Activated naive CD8-positive, alpha-beta T cell treated with anti-CD3 and anti-CD28 coated beads, Interleukin-2, amount 50 U/mL, for 24 hours (primary cell): ENCODE measurements around the gene VEGFB.

Experiments used
- ATAC-seq: fragments of 150-1000 bp; cut with Tn5 transposase; one replicate; pipeline ENCODE4 v1.10.0; 2021
- DNase-seq: peaks from one replicate; pipeline ENCODE4 v3.0.0; 2021
- H3K27ac Mint-ChIP-seq: one replicate; pipeline ENCODE4 v1.8.0; 2021; ENCODE audit warnings: mild to moderate bottlenecking, mixed read lengths
- H3K27me3 Mint-ChIP-seq: one replicate; pipeline ENCODE4 v1.8.0; 2021; ENCODE audit warnings: mixed read lengths
- H3K36me3 Mint-ChIP-seq: one replicate; pipeline ENCODE4 v1.8.0; 2021; ENCODE audit warnings: low read depth, mixed read lengths
- H3K4me1 Mint-ChIP-seq: one replicate; pipeline ENCODE4 v1.8.0; 2021; ENCODE audit warnings: mixed read lengths
- H3K4me3 Mint-ChIP-seq: one replicate; pipeline ENCODE4 v1.8.0; 2021; ENCODE audit warnings: mild to moderate bottlenecking, moderate library complexity, mixed read lengths
- H3K9me3 Mint-ChIP-seq: one replicate; pipeline ENCODE4 v1.8.0; 2021; ENCODE audit warnings: mixed read lengths

VEGFB gene

DNA sequence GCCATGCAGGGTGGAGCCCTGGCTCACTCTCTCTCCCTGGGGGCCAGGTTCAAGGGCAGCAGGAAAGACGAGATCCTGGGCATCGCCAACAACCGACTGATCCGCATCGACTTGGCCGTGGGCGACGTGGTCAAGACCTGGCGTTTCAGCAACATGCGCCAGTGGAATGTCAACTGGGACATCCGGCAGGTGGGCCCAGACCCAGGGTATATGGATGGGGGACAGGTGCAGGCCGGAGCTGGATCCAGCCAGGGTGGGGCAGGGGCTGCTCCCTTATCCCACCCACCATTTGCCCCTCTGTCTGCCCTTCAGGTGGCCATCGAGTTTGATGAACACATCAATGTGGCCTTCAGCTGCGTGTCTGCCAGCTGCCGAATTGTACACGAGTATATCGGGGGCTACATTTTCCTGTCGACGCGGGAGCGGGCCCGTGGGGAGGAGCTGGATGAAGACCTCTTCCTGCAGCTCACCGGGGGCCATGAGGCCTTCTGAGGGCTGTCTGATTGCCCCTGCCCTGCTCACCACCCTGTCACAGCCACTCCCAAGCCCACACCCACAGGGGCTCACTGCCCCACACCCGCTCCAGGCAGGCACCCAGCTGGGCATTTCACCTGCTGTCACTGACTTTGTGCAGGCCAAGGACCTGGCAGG is 11.3 kb upstream of the VEGFB start:
- no peak overlapping the region for H3K4me3 Mint-ChIP-seq

DNA sequence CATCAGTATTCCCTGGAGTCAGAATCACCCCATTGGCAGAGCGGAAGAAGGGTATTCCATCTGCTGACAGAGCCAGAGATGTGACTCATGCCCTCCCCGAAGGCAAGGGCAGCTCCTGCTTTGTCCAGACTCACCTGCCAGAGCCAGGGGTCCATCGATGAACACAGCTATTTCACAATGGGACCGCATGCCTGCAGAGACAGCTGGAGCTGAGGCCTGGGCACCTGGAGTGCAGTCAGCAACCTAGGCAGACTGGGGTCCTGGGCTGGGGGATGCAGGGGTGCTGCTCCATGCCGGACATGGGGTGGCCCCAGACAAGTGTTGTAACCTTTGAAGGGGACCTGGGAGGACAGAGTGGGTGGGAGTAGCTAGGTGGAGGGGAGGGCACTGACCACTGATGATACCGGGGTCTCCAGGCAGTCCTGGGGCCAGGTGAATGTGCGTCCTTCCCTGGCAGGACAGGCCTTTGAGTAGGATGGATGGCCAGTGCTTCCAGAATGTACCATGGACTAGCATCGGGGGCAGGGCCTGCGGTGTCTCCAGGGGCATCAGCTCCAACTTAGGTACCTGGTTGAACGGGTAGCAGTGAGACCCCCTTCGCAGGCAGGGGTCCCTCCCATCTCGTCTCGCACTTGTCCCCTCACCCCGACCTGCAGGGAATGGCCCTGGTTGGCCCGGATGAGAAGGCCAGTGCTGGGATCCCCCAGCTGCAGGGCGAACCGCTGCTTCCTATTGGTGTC is 10.1 kb upstream of the VEGFB start:
- Mint-ChIP-seq H3K27ac (peak overlapping the region; percentile 67), H3K27me3 (no peaks in the 10 kb centered on the region)

More for the DNA sequence above, 11.3 kb upstream of the VEGFB start:
- no peaks in the 10 kb centered on the region for H3K27me3 Mint-ChIP-seq
- no peak overlapping the region for H3K27ac Mint-ChIP-seq
- ATAC-seq, result no peak
- no peaks in the 10 kb centered on the region for H3K9me3 Mint-ChIP-seq
- peaks cover 20% of the 10 kb centered on the region for H3K36me3 Mint-ChIP-seq
- peaks cover 26% of the 10 kb centered on the region for H3K4me1 Mint-ChIP-seq
- DNase-seq, result no peak

DNA sequence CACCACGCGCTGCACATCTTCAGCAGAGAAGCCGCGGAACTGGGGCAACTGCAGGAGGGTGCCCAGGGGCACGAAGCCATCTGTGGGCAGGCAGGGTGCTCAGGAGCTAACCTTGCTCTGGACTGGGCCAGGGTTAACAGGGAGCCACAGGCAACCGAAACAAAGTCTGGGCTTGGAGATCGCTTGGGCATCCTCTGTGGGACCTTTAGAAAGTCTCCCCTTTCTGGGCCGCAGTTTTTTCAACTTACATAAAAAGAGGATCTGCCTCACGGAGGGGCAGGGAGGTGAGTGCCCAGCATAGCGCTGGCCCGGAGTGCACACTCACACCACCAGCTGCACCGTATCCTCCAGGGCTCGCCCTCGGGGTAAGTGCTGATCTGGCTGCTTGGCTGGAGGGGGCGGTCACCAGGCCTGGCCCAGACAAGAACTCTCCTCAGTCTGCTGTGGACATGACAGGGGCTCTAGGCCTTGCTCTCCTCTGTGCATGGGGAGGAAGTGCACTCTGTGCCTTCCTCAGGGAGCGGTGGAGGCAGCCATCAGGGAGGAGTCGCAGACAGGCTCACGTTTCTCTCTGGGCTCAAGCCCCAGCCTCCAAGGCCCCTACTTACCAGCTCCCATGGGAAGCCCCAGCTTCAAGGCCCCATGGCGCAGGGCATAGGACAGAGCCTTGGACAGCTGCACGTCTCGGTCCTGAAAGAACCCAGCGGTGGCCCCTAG is 9.3 kb upstream of the VEGFB start:
- Mint-ChIP-seq H3K4me1 (peaks cover 41% of the 10 kb centered on the region), H3K27ac (peak overlapping the region; percentile 81), H3K9me3 (no peaks in the 10 kb centered on the region), H3K27me3 (no peaks in the 10 kb centered on the region), H3K4me3 (peak overlapping the region; percentile 83), H3K36me3 (peaks cover 11% of the 10 kb centered on the region)
- ATAC-seq (peak; percentile 1), DNase-seq (no peak)

More for the DNA sequence above, 10.1 kb upstream of the VEGFB start:
- H3K36me3 Mint-ChIP-seq, result peaks cover 12% of the 10 kb centered on the region
- ATAC-seq (no peak), DNase-seq (no peak)
- peaks cover 35% of the 10 kb centered on the region for H3K4me1 Mint-ChIP-seq
- H3K4me3 Mint-ChIP-seq, result peak overlapping the region; percentile 83
- no peaks in the 10 kb centered on the region for H3K9me3 Mint-ChIP-seq

DNA sequence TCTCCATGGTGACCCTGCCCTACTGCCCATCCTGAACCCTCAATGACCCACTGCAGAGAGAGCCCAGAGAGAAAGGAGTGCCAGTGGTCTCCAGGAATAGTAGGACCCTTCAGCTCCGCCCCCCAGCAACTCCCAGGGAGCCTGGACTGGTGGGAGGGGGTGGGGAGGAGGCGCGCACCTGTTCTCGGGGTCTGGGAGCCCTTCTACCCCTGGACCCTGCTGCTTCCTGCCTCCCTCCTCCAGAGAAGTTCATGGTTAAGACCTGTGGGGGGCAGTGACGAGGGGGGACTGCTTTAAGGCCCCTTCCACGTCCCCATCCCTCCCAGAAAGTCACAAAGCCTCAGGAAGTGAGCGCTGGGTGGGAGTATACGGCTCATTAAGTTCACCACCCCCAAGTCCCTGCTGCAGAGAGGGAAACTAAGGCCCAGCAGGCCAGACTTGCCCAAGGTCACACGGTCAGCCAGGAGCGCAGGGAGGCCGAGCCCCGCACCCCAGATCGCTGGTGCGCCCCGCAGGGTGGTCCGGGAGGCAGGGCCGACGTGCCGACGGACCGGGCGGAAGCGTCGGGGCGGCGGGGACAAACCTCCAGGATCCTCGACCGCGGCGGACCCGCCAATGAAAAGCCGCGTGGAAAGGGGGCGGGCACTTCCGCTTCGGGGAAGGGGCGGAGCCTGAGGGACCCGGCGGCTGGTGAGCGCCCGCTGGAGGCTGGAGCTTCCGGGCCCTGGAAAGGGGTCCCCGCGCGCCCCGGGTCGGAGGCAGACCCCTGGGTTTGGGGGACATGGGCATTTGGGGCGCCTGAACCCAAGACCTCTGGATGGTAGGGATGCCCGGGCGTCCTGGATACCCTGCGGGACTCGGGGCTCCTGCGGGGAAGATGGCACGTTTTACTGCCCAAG is 8.5 kb upstream of the VEGFB start, which contains the start of the genes NUDT22 and TRPT1:
Gene NUDT22 (plus strand): TSS at position 667 of the 899 bp plus-strand sequence. CDS start 379 bp downstream, outside the sequence.
Gene TRPT1 (minus strand): TSS at position 579 of the 899 bp plus-strand sequence. CDS start 326 bp downstream, at position 253.
- H3K36me3 Mint-ChIP-seq, result peaks cover 10% of the 10 kb centered on the region
- peak within 1 kb of the TSS; percentile 83 for H3K4me3 Mint-ChIP-seq
- H3K27ac Mint-ChIP-seq, result peak within 1 kb of the TSS; percentile 81
- peaks cover 44% of the 10 kb centered on the region for H3K4me1 Mint-ChIP-seq
- ATAC-seq (peak; percentile 63), DNase-seq (peak; percentile 97)
- no peaks in the 10 kb centered on the region for H3K27me3 Mint-ChIP-seq
- no peaks in the 10 kb centered on the region for H3K9me3 Mint-ChIP-seq

DNA sequence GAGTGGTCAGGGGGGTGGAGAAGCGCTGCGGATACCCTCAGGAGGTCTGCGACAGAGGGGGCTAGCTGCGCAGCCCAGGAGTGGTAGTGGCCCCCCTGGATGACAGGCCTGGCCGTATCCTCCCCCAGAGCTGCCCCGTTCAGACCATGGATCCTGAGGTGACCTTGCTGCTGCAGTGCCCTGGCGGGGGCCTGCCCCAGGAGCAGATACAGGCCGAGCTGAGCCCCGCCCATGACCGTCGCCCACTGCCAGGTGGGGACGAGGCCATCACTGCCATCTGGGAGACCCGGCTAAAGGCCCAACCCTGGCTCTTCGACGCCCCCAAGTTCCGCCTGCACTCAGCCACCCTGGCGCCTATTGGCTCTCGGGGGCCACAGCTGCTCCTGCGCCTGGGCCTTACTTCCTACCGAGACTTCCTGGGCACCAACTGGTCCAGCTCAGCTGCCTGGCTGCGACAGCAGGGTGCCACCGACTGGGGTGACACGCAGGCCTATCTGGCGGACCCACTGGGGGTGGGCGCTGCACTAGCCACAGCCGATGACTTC is 7.8 kb upstream of the VEGFB start:
- Mint-ChIP-seq H3K27me3 (no peaks in the 10 kb centered on the region), H3K4me1 (peaks cover 50% of the 10 kb centered on the region), H3K4me3 (peak overlapping the region; percentile 83), H3K36me3 (peaks cover 5% of the 10 kb centered on the region), H3K9me3 (no peaks in the 10 kb centered on the region), H3K27ac (peak overlapping the region; percentile 78)
- ATAC-seq (peak; percentile 50), DNase-seq (peak; percentile 74)

DNA sequence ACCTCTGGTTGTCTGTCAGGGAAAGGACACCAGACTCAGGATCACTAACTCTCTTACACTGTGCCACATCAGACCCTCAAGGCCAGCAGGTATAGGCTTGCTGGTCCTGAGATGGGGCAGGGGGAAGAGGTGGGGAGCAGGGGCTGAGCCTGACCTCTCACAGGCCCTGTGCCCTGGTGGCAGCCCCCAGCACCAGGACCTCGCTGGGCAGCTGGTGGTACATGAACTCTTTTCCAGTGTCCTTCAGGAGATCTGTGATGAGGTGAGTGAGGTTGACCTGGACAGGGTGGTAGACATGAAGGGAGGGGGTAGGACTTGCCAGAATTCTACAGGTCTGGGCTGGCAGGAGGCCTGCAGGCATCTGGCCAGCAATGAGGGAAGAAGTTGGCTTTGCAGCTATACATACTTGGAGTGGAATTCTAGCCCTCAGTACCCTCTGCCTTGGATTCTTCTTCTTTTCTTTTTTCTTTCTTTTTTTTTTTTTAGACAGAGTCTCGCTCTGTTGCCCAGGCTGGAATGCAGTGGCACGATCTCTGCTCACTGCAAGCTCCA is 6.9 kb upstream of the VEGFB start:
- Mint-ChIP-seq H3K27me3 (no peaks in the 10 kb centered on the region), H3K4me1 (peaks cover 57% of the 10 kb centered on the region), H3K27ac (peak overlapping the region; percentile 78), H3K4me3 (peak overlapping the region; percentile 83), H3K36me3 (peaks cover 2% of the 10 kb centered on the region), H3K9me3 (no peaks in the 10 kb centered on the region)
- ATAC-seq (no peak), DNase-seq (no peak)

DNA sequence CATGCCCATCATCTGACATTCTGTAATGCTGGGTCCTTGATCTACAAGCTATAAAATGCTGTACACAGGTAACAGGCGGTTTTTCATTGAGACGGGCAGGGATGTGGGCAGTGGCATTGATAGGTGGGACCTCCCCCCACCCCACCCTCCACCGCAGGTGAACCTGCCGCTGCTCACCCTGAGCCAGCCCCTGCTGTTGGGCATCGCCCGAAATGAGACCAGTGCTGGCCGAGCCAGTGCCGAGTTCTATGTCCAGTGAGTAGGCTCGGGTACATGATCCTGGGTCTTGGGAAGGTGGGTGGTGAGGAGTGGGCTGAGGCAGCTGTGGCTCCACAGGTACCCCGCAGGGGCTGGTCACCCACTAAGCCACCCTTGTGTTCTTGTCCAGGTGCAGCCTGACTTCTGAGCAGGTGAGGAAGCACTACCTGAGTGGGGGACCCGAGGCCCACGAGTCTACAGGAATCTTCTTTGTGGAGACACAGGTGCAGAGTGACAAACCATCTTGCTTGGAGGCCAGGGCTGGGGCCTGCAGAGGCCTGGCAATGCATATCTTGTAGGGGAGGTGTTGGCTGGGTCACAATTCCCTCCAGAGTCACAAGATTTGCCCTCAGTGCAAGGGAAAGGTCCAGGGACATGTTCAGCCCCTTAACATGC is 5.2 kb upstream of the VEGFB start:
- H3K27me3 Mint-ChIP-seq, result no peaks in the 10 kb centered on the region
- peaks cover 61% of the 10 kb centered on the region for H3K4me1 Mint-ChIP-seq
- peak overlapping the region; percentile 42 for H3K27ac Mint-ChIP-seq
- H3K9me3 Mint-ChIP-seq, result no peaks in the 10 kb centered on the region
- peak overlapping the region; percentile 81 for H3K4me3 Mint-ChIP-seq
- ATAC-seq (no peak), DNase-seq (no peak)
- peaks cover 2% of the 10 kb centered on the region for H3K36me3 Mint-ChIP-seq

DNA sequence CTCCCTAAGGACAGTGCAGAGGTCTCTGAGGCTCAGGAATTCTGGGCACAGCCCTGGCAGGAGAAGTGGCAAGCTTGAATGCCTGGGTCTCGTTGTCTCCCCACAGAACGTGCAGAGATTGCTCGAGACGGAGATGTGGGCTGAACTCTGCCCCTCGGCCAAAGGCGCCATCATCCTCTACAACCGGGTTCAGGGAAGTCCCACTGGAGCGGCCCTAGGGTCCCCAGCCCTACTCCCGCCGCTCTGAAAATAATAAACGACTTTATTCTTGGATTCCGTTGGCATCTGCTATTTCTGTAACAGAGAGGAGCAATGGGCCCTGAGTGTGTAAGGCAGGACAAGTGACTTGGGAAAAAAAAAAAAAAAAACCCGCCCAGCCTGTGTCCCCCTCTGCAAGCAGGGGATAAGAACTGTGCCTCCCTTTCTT is 4.6 kb upstream of the VEGFB start:
- no peaks in the 10 kb centered on the region for H3K9me3 Mint-ChIP-seq
- H3K27me3 Mint-ChIP-seq, result no peaks in the 10 kb centered on the region
- H3K36me3 Mint-ChIP-seq, result peaks cover 2% of the 10 kb centered on the region
- peak overlapping the region; percentile 42 for H3K27ac Mint-ChIP-seq
- no peak for ATAC-seq
- DNase-seq, result no peak
- H3K4me1 Mint-ChIP-seq, result peaks cover 59% of the 10 kb centered on the region
- peak overlapping the region; percentile 81 for H3K4me3 Mint-ChIP-seq

DNA sequence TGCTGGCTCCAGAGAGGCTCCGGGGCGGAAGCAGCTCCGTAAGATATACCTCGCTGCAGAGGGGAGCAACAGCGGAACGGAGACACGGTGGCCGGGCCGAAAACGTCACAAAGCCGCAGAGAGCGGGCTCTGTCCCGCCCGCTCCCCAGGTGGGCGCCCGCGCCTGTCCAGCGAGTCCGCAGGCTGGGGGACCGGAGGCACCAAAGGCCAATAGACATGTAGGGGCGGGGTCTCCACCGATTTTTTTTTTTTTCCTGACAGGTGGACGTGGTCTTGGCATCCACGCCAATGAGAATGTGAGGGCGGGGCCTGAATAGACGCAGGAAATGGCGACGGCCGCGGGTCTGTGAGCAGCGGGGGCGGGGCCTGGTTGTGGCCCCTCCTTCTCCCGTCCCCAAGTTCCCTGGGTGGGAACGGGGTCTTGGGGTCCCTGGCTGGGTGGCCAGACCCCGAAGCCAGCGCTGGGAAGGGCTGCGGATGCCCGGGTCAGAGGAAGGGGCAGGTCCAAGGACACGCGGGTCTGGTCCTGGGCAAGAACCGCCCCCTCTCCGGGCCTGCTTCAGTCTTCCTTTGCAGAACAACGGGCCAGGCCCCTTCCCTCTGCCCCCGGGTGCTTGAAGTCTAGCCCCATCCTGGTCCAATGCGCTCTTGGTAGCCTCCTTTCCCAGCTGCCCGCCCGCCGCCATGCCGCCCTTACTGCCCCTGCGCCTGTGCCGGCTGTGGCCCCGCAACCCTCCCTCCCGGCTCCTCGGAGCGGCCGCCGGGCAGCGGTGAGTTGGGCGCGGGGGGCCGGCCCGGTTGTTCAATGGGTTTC is 4.0 kb upstream of the VEGFB start, which contains the start of gene DNAJC4:
Gene DNAJC4 (plus strand): TSS at position 378 of the 814 bp plus-strand sequence. CDS start 307 bp downstream, at position 685.
- peak; percentile 35 for ATAC-seq
- Mint-ChIP-seq H3K4me3 (peak within 1 kb of the TSS; percentile 81), H3K4me1 (peaks cover 57% of the 10 kb centered on the region)

DNA sequence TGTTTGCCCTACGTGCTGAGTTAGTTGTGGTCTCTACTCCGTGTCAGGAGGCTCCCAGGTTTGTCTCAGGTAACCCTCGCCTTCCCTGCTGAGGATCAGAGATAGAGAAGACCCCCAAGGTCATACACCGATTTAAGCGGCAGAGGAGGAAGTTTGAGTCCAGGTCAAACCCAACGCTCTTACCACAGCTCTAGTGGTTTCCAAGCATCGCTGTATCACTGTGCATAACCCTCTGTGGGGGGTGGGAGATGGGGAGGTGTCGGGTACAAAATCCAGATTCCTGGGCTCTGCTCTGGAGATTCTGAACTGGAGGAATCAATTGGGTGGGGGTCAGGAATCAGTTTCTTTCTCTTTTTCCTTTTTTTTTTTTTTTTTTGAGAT is 3.4 kb upstream of the VEGFB start:
- Mint-ChIP-seq H3K36me3 (peaks cover 2% of the 10 kb centered on the region), H3K4me3 (peak overlapping the region; percentile 81), H3K9me3 (no peaks in the 10 kb centered on the region), H3K4me1 (peaks cover 59% of the 10 kb centered on the region), H3K27me3 (no peaks in the 10 kb centered on the region), H3K27ac (peak overlapping the region; percentile 69)
- DNase-seq, result no peak
- ATAC-seq, result no peak

More for the DNA sequence above, 4.0 kb upstream of the VEGFB start, which contains the start of gene DNAJC4:
- Mint-ChIP-seq H3K36me3 (peaks cover 2% of the 10 kb centered on the region), H3K27me3 (no peaks in the 10 kb centered on the region), H3K27ac (peak within 1 kb of the TSS; percentile 69), H3K9me3 (no peaks in the 10 kb centered on the region)
- peak; percentile 92 for DNase-seq

DNA sequence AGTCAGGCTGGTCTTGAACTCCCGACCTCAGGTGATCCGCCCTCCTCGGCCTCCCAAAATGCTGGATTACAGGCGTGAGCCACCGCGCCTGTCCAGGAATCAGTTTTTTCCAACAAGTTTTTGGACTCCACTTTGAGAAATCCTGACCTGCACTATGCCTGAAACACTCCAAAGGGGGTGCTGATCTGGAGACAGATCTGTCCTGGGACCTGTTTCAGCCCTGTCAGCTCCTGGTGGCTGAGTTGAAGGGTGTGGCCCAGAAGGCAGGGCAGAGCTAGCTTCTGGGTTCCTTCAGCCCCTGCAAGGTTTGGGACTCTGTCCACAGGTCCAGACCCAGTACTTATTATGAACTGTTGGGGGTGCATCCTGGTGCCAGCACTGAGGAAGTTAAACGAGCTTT is 2.8 kb upstream of the VEGFB start:
- Mint-ChIP-seq H3K27ac (no peak overlapping the region), H3K36me3 (peaks cover 2% of the 10 kb centered on the region), H3K27me3 (no peaks in the 10 kb centered on the region), H3K9me3 (no peaks in the 10 kb centered on the region), H3K4me3 (peak overlapping the region; percentile 81), H3K4me1 (peaks cover 61% of the 10 kb centered on the region)
- no peak for DNase-seq
- ATAC-seq, result no peak
